ENCODE results near the gene PC.

PC gene

GRCh38 chr11:66914505-66914904, 43.7 kb downstream of the PC start:
- no peak for DNase-seq (ENCODE audit: low read depth in 2 of 3, low spot score in 1 of 3)

GRCh38 chr11:66912911-66913310, 45.3 kb downstream of the PC start:
- DNase-seq (ENCODE audit: low read depth in 2 of 3, low spot score in 1 of 3): no peak

GRCh38 chr11:66912361-66912760, 45.8 kb downstream of the PC start:
- DNase-seq (ENCODE audit: low read depth in 2 of 3, low spot score in 1 of 3): no peak

GRCh38 chr11:66910669-66911068, 47.5 kb downstream of the PC start:
- no peak for DNase-seq (ENCODE audit: low read depth in 2 of 3, low spot score in 1 of 3)

- no peak for DNase-seq (ENCODE audit: low read depth in 2 of 3, low spot score in 1 of 3)
These were observed 48.2 kb downstream of the PC start for GRCh38 chr11:66910016-66910415.

GRCh38 chr11:66909181-66909580, 49.0 kb downstream of the PC start:
- DNase-seq (ENCODE audit: low read depth in 2 of 3, low spot score in 1 of 3): no peak

- DNase-seq (ENCODE audit: low read depth in 2 of 3, low spot score in 1 of 3): no peak
These were observed 50.2 kb downstream of the PC start for GRCh38 chr11:66907751-66908630.

- no peak for DNase-seq (ENCODE audit: low read depth in 2 of 3, low spot score in 1 of 3)
These were observed 52.0 kb downstream of the PC start for GRCh38 chr11:66906061-66906733.

GRCh38 chr11:66905631-66906030, 52.6 kb downstream of the PC start:
- DNase-seq (ENCODE audit: low read depth in 2 of 3, low spot score in 1 of 3): no peak

GRCh38 chr11:66904981-66905521, 53.1 kb downstream of the PC start:
- no peak for DNase-seq (ENCODE audit: low read depth in 2 of 3, low spot score in 1 of 3)

- DNase-seq (ENCODE audit: low read depth in 2 of 3, low spot score in 1 of 3): no peak
These were observed 53.6 kb downstream of the PC start for GRCh38 chr11:66904561-66904960.

- DNase-seq (ENCODE audit: low read depth in 2 of 3, low spot score in 1 of 3): no peak
These were observed 54.1 kb downstream of the PC start for GRCh38 chr11:66904055-66904454.

GRCh38 chr11:66902486-66903177, 55.6 kb downstream of the PC start:
- DNase-seq (ENCODE audit: low read depth in 2 of 3, low spot score in 1 of 3): no peak

GRCh38 chr11:66901964-66902390, 56.2 kb downstream of the PC start:
- DNase-seq (ENCODE audit: low read depth in 2 of 3, low spot score in 1 of 3): no peak

GRCh38 chr11:66894141-66894540, 64.0 kb downstream of the PC start:
- DNase-seq (ENCODE audit: low read depth in 2 of 3, low spot score in 1 of 3): no peak

- DNase-seq (ENCODE audit: low read depth in 2 of 3, low spot score in 1 of 3): no peak
These were observed 65.3 kb downstream of the PC start for GRCh38 chr11:66892911-66893310.

GRCh38 chr11:66891851-66892660, 66.1 kb downstream of the PC start:
- DNase-seq (ENCODE audit: low read depth in 2 of 3, low spot score in 1 of 3): peak; percentile 54 to 73 (median 55)

GRCh38 chr11:66889960-66890359, 68.2 kb downstream of the PC start:
- DNase-seq (ENCODE audit: low read depth in 2 of 3, low spot score in 1 of 3): no peak

GRCh38 chr11:66888282-66888681, 69.9 kb downstream of the PC start:
- DNase-seq (ENCODE audit: low read depth in 2 of 3, low spot score in 1 of 3): no peak

- DNase-seq (ENCODE audit: low read depth in 2 of 3, low spot score in 1 of 3): no peak
These were observed 70.7 kb downstream of the PC start for GRCh38 chr11:66887526-66887925.
